IMR-90 (cell line): ENCODE measurements around the gene WWC2. TPM values are rescaled to one million over a fixed set of nuclear protein-coding genes. Genes with fewer than 3 reads are reported as not detected.

Experiments
- ATAC-seq: fragments of 200-7000 bp; cut with Tn5 transposase; 2 replicates; pipeline ENCODE4 v1.9.1; 2020; ENCODE audit warnings: low read depth, mild to moderate bottlenecking, moderate library complexity
- BruUV-seq: library from RNA; stranded (reverse); fragments of 400-500 nt; replicated peaks from 2 replicates; lab custom pipeline; 2021; lab: Mats Ljungman, UMichigan
- CTCF ChIA-PET: fragments of 300-600 bp; formaldehyde crosslinking; extraction: SDS; loops from one replicate; lab custom pipeline; 2021; ENCODE audit warnings: antibody characterized with exemption; lab: Yijun Ruan, JAX
- POLR2A ChIA-PET: fragments of 300-600 bp; sonication (Branson Sonifier 250); formaldehyde crosslinking; loops from one replicate; lab custom pipeline; 2022; ENCODE audit warnings: antibody characterized with exemption; ENCODE audit not compliant: unreplicated experiment; lab: Charles Lee
- DNase-seq: peaks from one replicate; pipeline ENCODE4 v3.0.0; 2013
- H2AFZ ChIP-seq: replicated peaks from 2 replicates; pipeline ENCODE3; 2013; ENCODE audit warnings: low read length, mild to moderate bottlenecking; ENCODE audit not compliant: poor library complexity
- H2AK5ac ChIP-seq: 2 replicates; pipeline ENCODE4 v1.6.1; 2013; ENCODE audit warnings: low read depth, low read length, inconsistent platforms
- H2AK9ac ChIP-seq: replicated peaks from 2 replicates; pipeline ENCODE3; 2013; ENCODE audit warnings: mild to moderate bottlenecking, low read depth, low read length, moderate library complexity; ENCODE audit not compliant: poor library complexity
- H2BK120ac ChIP-seq: 2 replicates; pipeline ENCODE4 v1.6.1; 2013; ENCODE audit warnings: low read depth, low read length, inconsistent platforms
- H2BK15ac ChIP-seq: 3 replicates; pipeline ENCODE4 v1.6.1; 2013; ENCODE audit warnings: low read depth, low read length, inconsistent platforms
- H2BK20ac ChIP-seq: 2 replicates; pipeline ENCODE4 v1.6.1; 2013; ENCODE audit warnings: low read depth, mild to moderate bottlenecking, inconsistent platforms, low read length, moderate library complexity
- H2BK5ac ChIP-seq: 2 replicates; pipeline ENCODE4 v1.6.1; 2013; ENCODE audit warnings: mild to moderate bottlenecking, low read depth, low read length, inconsistent platforms; ENCODE audit not compliant: poor library complexity, severe bottlenecking
- H3K14ac ChIP-seq: replicated peaks from 2 replicates; pipeline ENCODE4 v1.6.1; 2013; ENCODE audit warnings: low read depth, low read length, inconsistent platforms
- H3K18ac ChIP-seq: 2 replicates; pipeline ENCODE4 v1.6.1; 2013; ENCODE audit warnings: low read depth, low read length, control low read depth
- H3K23ac ChIP-seq: 2 replicates; pipeline ENCODE4 v1.6.1; 2013; ENCODE audit warnings: low read depth, low read length, inconsistent platforms
- H3K27ac ChIP-seq: 2 replicates; pipeline ENCODE4 v1.5.1; 2013; ENCODE audit warnings: mild to moderate bottlenecking, control low read depth, low read length; ENCODE audit not compliant: insufficient read depth
- H3K27me3 ChIP-seq: 2 replicates; pipeline ENCODE4 v1.6.1; 2013; ENCODE audit warnings: low read length; ENCODE audit not compliant: control insufficient read depth, insufficient read depth
- H3K36me3 ChIP-seq: 2 replicates; pipeline ENCODE4 v1.6.1; 2013; ENCODE audit warnings: low read length, mixed read lengths; ENCODE audit not compliant: control insufficient read depth, insufficient read depth
- H3K4ac ChIP-seq: 2 replicates; pipeline ENCODE4 v1.6.1; 2013; ENCODE audit warnings: low read depth, low read length, inconsistent platforms
- H3K4me1 ChIP-seq: 2 replicates; pipeline ENCODE4 v1.6.1; 2013; ENCODE audit warnings: low read length, mixed read lengths; ENCODE audit not compliant: control insufficient read depth, insufficient read depth
- H3K4me2 ChIP-seq: 2 replicates; pipeline ENCODE4 v1.6.1; 2013; ENCODE audit warnings: low read depth, mild to moderate bottlenecking, control low read depth, low read length, moderate library complexity
- H3K4me3 ChIP-seq: 2 replicates; pipeline ENCODE4 v1.5.1; 2013; ENCODE audit warnings: low read depth, mild to moderate bottlenecking, control low read depth, low read length, moderate library complexity; ENCODE audit not compliant: insufficient read depth
- H3K56ac ChIP-seq: 2 replicates; pipeline ENCODE4 v1.6.1; 2013; ENCODE audit warnings: low read length, inconsistent platforms; ENCODE audit not compliant: insufficient read depth; ENCODE audit errors: extremely low read depth
- H3K79me1 ChIP-seq, 2 experiments: 2 replicates each; pipeline ENCODE4 v1.6.1; 2013; ENCODE audit warnings: low read length in 2 of 2, inconsistent platforms in 1 of 2, low read depth in 1 of 2
- H3K9ac ChIP-seq: 2 replicates; pipeline ENCODE4 v1.6.1; 2013; ENCODE audit warnings: low read depth, low read length, control low read depth
- H3K9me1 ChIP-seq: 2 replicates; pipeline ENCODE4 v1.6.1; 2013; ENCODE audit warnings: low read length, inconsistent platforms; ENCODE audit not compliant: insufficient read depth
- H3K9me3 ChIP-seq: 2 replicates; pipeline ENCODE4 v1.6.1; 2013; ENCODE audit warnings: low read length; ENCODE audit not compliant: control insufficient read depth, insufficient read depth
- H4K20me1 ChIP-seq: 2 replicates; pipeline ENCODE4 v1.6.1; 2013; ENCODE audit warnings: low read length, inconsistent platforms; ENCODE audit not compliant: insufficient read depth
- H4K5ac ChIP-seq: 2 replicates; pipeline ENCODE4 v1.6.1; 2013; ENCODE audit warnings: mild to moderate bottlenecking, low read depth, low read length, control low read depth
- H4K8ac ChIP-seq, 2 experiments: 2 replicates each; pipeline ENCODE4 v1.6.1; 2013; ENCODE audit warnings: low read depth in 2 of 2, low read length in 2 of 2, control low read depth in 1 of 2, inconsistent platforms in 1 of 2
- H4K91ac ChIP-seq: 2 replicates; pipeline ENCODE4 v1.6.1; 2013; ENCODE audit warnings: low read depth, low read length, inconsistent platforms; ENCODE audit not compliant: insufficient read depth
- CEBPB ChIP-seq: IDR thresholded peaks from 2 replicates; pipeline ENCODE4 v1.6.1; 2012; ENCODE audit warnings: low read depth, low read length, improper control_type of control experiment
- ELK1 ChIP-seq: fragments of 150-350 bp; IDR thresholded peaks from 2 replicates; pipeline ENCODE4 v1.6.1; 2016; ENCODE audit warnings: low read depth, mild to moderate bottlenecking, low read length, moderate library complexity, borderline replicate concordance
- FOS ChIP-seq: fragments of 150-350 bp; IDR thresholded peaks from 2 replicates; pipeline ENCODE4 v1.6.1; 2016; ENCODE audit warnings: low read depth, low read length
- MXI1 ChIP-seq: IDR thresholded peaks from 2 replicates; pipeline ENCODE4 v1.6.1; 2012; ENCODE audit warnings: low read depth, mild to moderate bottlenecking, low read length, moderate library complexity, borderline replicate concordance
- POLR2A ChIP-seq: IDR thresholded peaks from 2 replicates; pipeline ENCODE4 v1.6.1; 2012; ENCODE audit warnings: mild to moderate bottlenecking, low read depth, low read length
- RCOR1 ChIP-seq: IDR thresholded peaks from 2 replicates; pipeline ENCODE4 v1.6.1; 2012; ENCODE audit warnings: mild to moderate bottlenecking, low read length, improper control_type of control experiment; ENCODE audit not compliant: insufficient replicate concordance
- RFX5 ChIP-seq: IDR thresholded peaks from 2 replicates; pipeline ENCODE4 v1.8.0; 2012; ENCODE audit warnings: low read depth, mild to moderate bottlenecking, low read length, moderate library complexity
- SMC3 ChIP-seq: fragments of 150-350 bp; IDR thresholded peaks from 2 replicates; pipeline ENCODE4 v1.6.1; 2016; ENCODE audit warnings: low read depth, mild to moderate bottlenecking, antibody characterized with exemption, low read length, moderate library complexity
- USF2 ChIP-seq: fragments of 150-350 bp; IDR thresholded peaks from 2 replicates; pipeline ENCODE4 v1.6.1; 2017; ENCODE audit warnings: mild to moderate bottlenecking, antibody characterized with exemption, low read length, low read depth
- WGBS, 2 experiments: methylation state at CpG; one replicate each; pipeline versions ENCODE4 v1.1.5 to v1.1.7; 2013; ENCODE audit warnings: missing lambda C conversion rate in 2 of 2; ENCODE audit not compliant: insufficient read length in 1 of 2; ENCODE audit errors: extremely low coverage in 2 of 2; 5-methylcytosine and 5-hydroxymethylcytosine counted together
- dilution Hi-C: fragments of 300-500 bp; cut with HindIII; formaldehyde crosslinking; loops from one replicate; pipeline ENCODE4 v1.14.3; 2018; ENCODE audit warnings: low sequenced_read_pairs; ENCODE audit not compliant: unreplicated experiment
- in situ Hi-C: fragments of 300-500 bp; cut with MboI; formaldehyde crosslinking; loops from 3 replicates; pipeline ENCODE4 v1.14.3; 2019; ENCODE audit warnings: low sequenced_read_pairs, inconsistent platforms, mixed read lengths
- intact Hi-C: fragments of 100-400 bp; cut with micrococcal nuclease; formaldehyde crosslinking; loops from 2 replicates; pipeline ENCODE4 v1.10.0; 2022
- polyA plus RNA-seq, 3 experiments: library from polyadenylated mRNA; depleted of rRNA; stranded (reverse); fragments of >200 nt; gene quantifications; 2 replicates each; pipeline ENCODE4 v1.2.3, GENCODE V29; 2012; ENCODE audit warnings: low replicate concordance in 1 of 3
- total RNA-seq: library from RNA; depleted of rRNA; stranded (reverse); fragments of >200 nt; gene quantifications from 2 replicates; pipeline ENCODE4 v1.2.3, GENCODE V29; 2012; rRNA removed

Gene WWC2
- total and polyA plus RNA-seq, 2 of the 4 experiments (the other 2 are of a cell fraction): 26.6 to 27.4 TPM

GRCh38 chr4:183369073-183369472, 270.0 kb downstream of the WWC2 start:
- ChIA-PET POLR2A (no interaction called here), CTCF (no interaction called here)
- no peak overlapping the region for H4K91ac ChIP-seq
- BruUV-seq: no TSS peak
- H2AK9ac ChIP-seq: no peak overlapping the region
- H2BK15ac ChIP-seq: no peak overlapping the region
- H2BK120ac ChIP-seq: no peak overlapping the region
- no peaks in the 10 kb centered on the region for H3K4me1 ChIP-seq
- H3K4ac ChIP-seq: no peak overlapping the region
- no peak overlapping the region for H3K23ac ChIP-seq
- H4K20me1 ChIP-seq: no peaks in the 10 kb centered on the region
- H3K27ac ChIP-seq: no peak overlapping the region
- H3K4me2 ChIP-seq: no peak overlapping the region
- ATAC-seq (no peak), DNase-seq (no peak)
- H3K79me1 ChIP-seq: no peaks in the 10 kb centered on the region
- no peak overlapping the region for H3K4me3 ChIP-seq
- dilution Hi-C loops (no loop called here), in situ Hi-C loops (no loop called here), intact Hi-C loops (no loop called here)
- H2BK20ac ChIP-seq: no peak overlapping the region
- TF ChIP-seq CEBPB (no peak), SMC3 (no peak), ELK1 (no peak), MXI1 (no peak), RFX5 (no peak), RCOR1 (no peak), USF2 (no peak), FOS (no peak), POLR2A (no peak)
- peaks cover 7% of the 10 kb centered on the region for H3K9me3 ChIP-seq
- no peak overlapping the region for H3K18ac ChIP-seq
- H3K56ac ChIP-seq: no peak overlapping the region
- no peak overlapping the region for H3K9ac ChIP-seq
- no peak overlapping the region for H4K8ac ChIP-seq
- no peaks in the 10 kb centered on the region for H3K9me1 ChIP-seq
- no peak overlapping the region for H4K5ac ChIP-seq
- WGBS, 2 experiments: 0% methylated on average over 1 of the region's 8 CpGs; no CpG with 5 or more reads in 1 of the 2 experiments
- no peak overlapping the region for H3K14ac ChIP-seq
- H2AK5ac ChIP-seq: no peak overlapping the region
- H2AFZ ChIP-seq: no peak overlapping the region
- no peaks in the 10 kb centered on the region; the same call in 1 of the 2 replicates for H3K27me3 ChIP-seq
- H3K36me3 ChIP-seq: no peaks in the 10 kb centered on the region
- H2BK5ac ChIP-seq: no peak overlapping the region

Other genes with a start within 250 kb of the WWC2 start
- gene DCTD, start 181.9 kb upstream of the WWC2 start, total RNA-seq: 84.2 and 90.3 TPM in 2 replicates
- gene DCTD, start 181.9 kb upstream of the WWC2 start, polyA plus RNA-seq (2012; rRNA removed): 113 and 127 TPM in 2 replicates
- not detected in 2 replicates for gene CLDN22, start 221.0 kb downstream of the WWC2 start, total RNA-seq
- not detected in 2 replicates for gene CLDN22, start 221.0 kb downstream of the WWC2 start, polyA plus RNA-seq (2012; rRNA removed)
- not detected in 2 replicates for gene CLDN24, start 223.2 kb downstream of the WWC2 start, total RNA-seq
- gene CLDN24, start 223.2 kb downstream of the WWC2 start, polyA plus RNA-seq (2012; rRNA removed): not detected in 2 replicates